Erythroblast (primary cell): Measurements from ENCODE around the gene HAPLN3.

Experiments used
- GATA1 ChIP-seq: IDR thresholded peaks from 2 replicates; pipeline ENCODE4 v1.6.1; 2011; ENCODE audit warnings: low read depth, mild to moderate bottlenecking, control low read depth, low read length, moderate library complexity
- POLR2A ChIP-seq: IDR thresholded peaks from 2 replicates; pipeline ENCODE4 v1.6.1; 2011; ENCODE audit warnings: mild to moderate bottlenecking, low read length

DNA sequence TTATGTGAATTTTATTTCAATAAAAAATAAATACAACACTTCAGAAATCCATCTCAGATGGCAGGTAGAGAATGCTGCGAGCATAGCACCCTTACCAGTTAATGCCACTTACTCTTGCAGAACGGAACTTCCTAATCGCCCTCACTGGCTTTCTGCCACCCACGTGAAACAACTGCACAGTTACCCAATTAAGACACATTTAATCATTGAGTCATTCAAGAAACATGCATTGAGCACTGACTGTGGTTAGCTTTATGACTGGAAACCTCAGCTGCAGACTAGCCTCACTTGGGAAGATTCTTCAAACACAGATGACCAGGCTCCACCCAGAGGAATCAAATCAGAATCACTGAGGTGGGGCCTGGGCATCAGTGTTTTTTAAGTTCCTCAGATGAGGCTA is 23.4 kb upstream of the HAPLN3 start:
- TF ChIP-seq POLR2A: no peak
- no peak for TF ChIP-seq GATA1
